GM19372 (cell line): ENCODE results near the gene CAMK4.

Source experiments
- ATAC-seq: cut with Tn5 transposase; IDR thresholded peaks from one replicate; pipeline ENCODE4 v1.9.1; 2021; ENCODE audit warnings: mild to moderate bottlenecking, low read depth, moderate library complexity; ENCODE audit not compliant: unreplicated experiment

CAMK4 gene

GRCh38 chr5:111228520-111229220, 4.5 kb downstream of the CAMK4 start:
- ATAC-seq: no peak

GRCh38 chr5:111229221-111229835, 5.1 kb downstream of the CAMK4 start:
- ATAC-seq: no peak

GRCh38 chr5:111229871-111230810, 6.0 kb downstream of the CAMK4 start:
- peak; percentile 30 for ATAC-seq

GRCh38 chr5:111231119-111231518, 6.9 kb downstream of the CAMK4 start:
- no peak for ATAC-seq

- ATAC-seq: no peak
Observed at GRCh38 chr5:111232311-111233051, 8.3 kb downstream of the CAMK4 start.

GRCh38 chr5:111233052-111233374, 8.8 kb downstream of the CAMK4 start:
- ATAC-seq: no peak

GRCh38 chr5:111234125-111234524, 9.9 kb downstream of the CAMK4 start:
- ATAC-seq: no peak

GRCh38 chr5:111235635-111236034, 11.5 kb downstream of the CAMK4 start:
- ATAC-seq: no peak

- ATAC-seq: no peak
Observed at GRCh38 chr5:111236348-111236747, 12.2 kb downstream of the CAMK4 start.

GRCh38 chr5:111236995-111237394, 12.8 kb downstream of the CAMK4 start:
- no peak for ATAC-seq

GRCh38 chr5:111237470-111237869, 13.3 kb downstream of the CAMK4 start:
- ATAC-seq: no peak

- no peak for ATAC-seq
Observed at GRCh38 chr5:111238431-111239225, 14.4 kb downstream of the CAMK4 start.

- no peak for ATAC-seq
Observed at GRCh38 chr5:111241696-111242095, 17.5 kb downstream of the CAMK4 start.

- ATAC-seq: no peak
Observed at GRCh38 chr5:111242606-111243005, 18.4 kb downstream of the CAMK4 start.

GRCh38 chr5:111243318-111243717, 19.1 kb downstream of the CAMK4 start:
- ATAC-seq: no peak

- ATAC-seq: no peak
Observed at GRCh38 chr5:111245654-111246053, 21.5 kb downstream of the CAMK4 start.

GRCh38 chr5:111246459-111246858, 22.3 kb downstream of the CAMK4 start:
- ATAC-seq: no peak

- ATAC-seq: no peak
Observed at GRCh38 chr5:111248571-111248970, 24.4 kb downstream of the CAMK4 start.

GRCh38 chr5:111251921-111252320, 27.7 kb downstream of the CAMK4 start:
- no peak for ATAC-seq
